ENCODE results near the gene DLGAP1. TPM values are rescaled to one million over a fixed set of nuclear protein-coding genes. Genes with fewer than 3 reads are reported as not detected.
"Not testable (repeated sequence)": the region's sequence is repeated elsewhere in the genome, so short reads cannot be mapped to it uniquely, and the experiment has no call there.

Gene DLGAP1
- total RNA-seq, 1 experiment from 2014 or later: 0.14 TPM

DNA sequence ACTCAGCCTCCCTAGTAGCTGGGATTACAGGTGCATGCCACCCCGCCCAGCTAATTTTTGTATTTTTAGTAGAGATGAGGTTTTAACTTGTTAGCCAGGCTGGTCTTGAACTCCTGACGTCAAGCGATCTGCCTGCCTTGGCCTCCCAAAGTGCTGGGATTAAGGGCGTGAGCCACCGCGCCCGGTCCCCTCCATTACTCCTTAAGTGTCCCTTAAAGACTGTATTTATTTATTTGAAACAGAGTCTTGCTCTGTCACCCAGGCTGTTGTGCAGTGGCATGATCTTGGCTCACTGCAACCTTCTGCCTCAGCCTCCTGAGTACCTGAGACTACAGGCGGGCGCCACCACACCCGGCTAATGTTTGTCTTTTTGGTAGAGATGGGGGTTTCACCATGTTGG is 856.5 kb downstream of the DLGAP1 start:
- in situ Hi-C loops (cut with HindIII; ENCODE audit: low pct_unique_long_range_greater_than_20kb, low sequenced_read_pairs): no loop called here
- no peak for DNase-seq (ENCODE audit: low read depth)

- in situ Hi-C loops (cut with HindIII; ENCODE audit: low pct_unique_long_range_greater_than_20kb, low sequenced_read_pairs): no loop called here
- no peak for DNase-seq (ENCODE audit: low read depth)
These were observed 857.4 kb downstream of the DLGAP1 start for GRCh38 chr18:3597409-3598357.

GRCh38 chr18:3596637-3597384 is 858.3 kb downstream of the DLGAP1 start:
- DNase-seq (ENCODE audit: low read depth): peak; percentile 82
- in situ Hi-C loops (cut with HindIII; ENCODE audit: low pct_unique_long_range_greater_than_20kb, low sequenced_read_pairs): no loop called here

DNA sequence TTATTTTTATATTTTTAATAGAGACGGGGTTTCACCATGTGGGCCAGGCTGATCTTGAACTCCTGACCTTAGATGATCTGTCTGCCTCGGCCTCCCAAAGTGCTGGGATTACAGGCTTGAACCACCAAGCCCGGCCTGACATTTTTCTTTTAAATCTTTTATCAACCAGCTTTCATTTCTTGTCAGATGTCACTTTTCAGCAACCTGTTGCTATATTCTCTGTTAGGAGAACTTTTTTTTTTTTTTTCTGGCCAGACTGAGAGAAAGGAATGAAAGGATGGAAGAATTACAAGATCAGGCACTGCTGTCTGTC is 858.8 kb downstream of the DLGAP1 start:
- in situ Hi-C loops (cut with HindIII; ENCODE audit: low pct_unique_long_range_greater_than_20kb, low sequenced_read_pairs): no loop called here
- no peak for DNase-seq (ENCODE audit: low read depth)

- peak; percentile 96 for DNase-seq (ENCODE audit: low read depth)
- in situ Hi-C loops (cut with HindIII; ENCODE audit: low pct_unique_long_range_greater_than_20kb, low sequenced_read_pairs): no loop called here
These were observed 859.5 kb downstream of the DLGAP1 start for GRCh38 chr18:3595369-3596273.

DNA sequence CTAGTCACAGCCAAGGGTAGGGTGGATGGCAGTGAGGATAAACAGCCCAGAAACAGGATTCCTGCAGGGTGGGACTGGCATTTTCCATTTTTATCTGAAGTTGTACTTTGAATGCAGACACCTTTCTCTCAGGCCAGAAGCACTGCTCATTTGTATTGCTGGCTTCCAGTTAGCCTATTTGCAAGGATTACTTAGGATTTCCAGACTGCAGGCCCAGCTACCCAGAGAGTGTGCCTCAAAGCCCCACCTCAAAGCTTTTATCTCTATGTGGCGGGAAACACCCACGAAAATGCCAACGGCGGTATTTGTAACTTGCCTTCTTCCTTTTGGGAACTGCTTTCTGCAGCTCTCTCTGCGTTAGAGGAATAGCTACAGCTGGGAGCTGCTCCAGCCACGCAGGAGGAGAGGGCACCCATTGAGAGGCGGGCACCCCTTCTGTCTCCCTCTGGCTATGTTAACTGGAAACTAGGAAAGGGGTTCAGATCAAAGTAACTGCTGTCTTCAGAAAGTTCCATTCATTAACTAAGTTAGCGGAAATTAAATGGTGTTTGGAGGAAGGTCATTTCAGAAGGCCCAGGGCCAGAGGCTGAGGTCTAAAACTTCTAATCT is 860.2 kb downstream of the DLGAP1 start:
- DNase-seq (ENCODE audit: low read depth): peak; percentile 49
- in situ Hi-C loops (cut with HindIII; ENCODE audit: low pct_unique_long_range_greater_than_20kb, low sequenced_read_pairs): no loop called here

GRCh38 chr18:3593904-3594759 is 861.0 kb downstream of the DLGAP1 start:
- in situ Hi-C loops (cut with HindIII; ENCODE audit: low pct_unique_long_range_greater_than_20kb, low sequenced_read_pairs): no loop called here
- peak; percentile 98 for DNase-seq (ENCODE audit: low read depth)

GRCh38 chr18:3593381-3593903 is 861.7 kb downstream of the DLGAP1 start:
- in situ Hi-C loops (cut with HindIII; ENCODE audit: low pct_unique_long_range_greater_than_20kb, low sequenced_read_pairs): no loop called here
- peak; percentile 93 for DNase-seq (ENCODE audit: low read depth)

DNA sequence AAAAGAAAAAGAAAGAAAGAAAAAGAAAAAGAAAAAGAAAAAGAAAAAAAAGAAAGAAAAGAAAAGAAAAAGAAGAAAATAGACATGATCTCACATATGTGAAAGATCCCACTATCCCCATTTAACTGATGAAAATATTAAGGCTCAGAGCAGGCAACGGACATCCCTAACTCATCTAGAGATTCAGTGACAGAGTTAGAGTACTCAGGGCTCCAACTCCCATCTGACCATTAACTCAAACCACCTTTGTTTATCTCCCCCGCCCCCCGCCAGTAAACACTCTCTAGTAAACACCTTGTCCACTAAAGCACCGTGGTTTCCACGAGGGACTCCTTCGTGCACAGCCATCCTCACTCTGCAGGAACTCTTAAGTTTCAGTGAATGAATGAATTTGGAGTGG is 862.2 kb downstream of the DLGAP1 start:
- DNase-seq (ENCODE audit: low read depth): no peak
- in situ Hi-C loops (cut with HindIII; ENCODE audit: low pct_unique_long_range_greater_than_20kb, low sequenced_read_pairs): no loop called here

DNA sequence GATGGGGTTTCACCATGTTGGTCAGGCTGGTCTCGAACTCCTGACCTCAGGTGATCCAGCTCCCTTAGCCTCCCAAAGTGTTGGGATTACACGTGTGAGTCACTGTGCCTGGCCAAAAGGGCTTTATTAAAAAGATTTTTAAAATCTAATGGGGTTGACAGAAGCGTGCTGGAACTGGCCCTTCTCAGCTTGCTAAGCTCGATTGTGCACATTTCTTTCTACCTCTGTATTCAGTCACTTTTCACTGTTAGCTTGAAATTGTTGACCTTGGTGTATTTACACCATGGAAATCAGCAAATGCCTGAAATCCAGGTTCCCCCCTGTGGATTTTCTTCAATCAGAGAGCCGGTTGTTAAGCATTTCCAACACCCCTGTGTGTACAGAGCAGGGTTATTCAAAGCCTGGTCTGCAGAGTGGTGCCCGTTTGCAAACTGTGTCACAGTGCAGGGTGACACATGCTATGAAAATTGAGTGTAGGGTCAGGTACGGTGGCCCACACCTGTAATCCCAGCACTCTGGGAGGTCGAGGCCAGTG is 864.9 kb downstream of the DLGAP1 start:
- in situ Hi-C loops (cut with HindIII; ENCODE audit: low pct_unique_long_range_greater_than_20kb, low sequenced_read_pairs): no loop called here
- DNase-seq (ENCODE audit: low read depth): no peak

DNA sequence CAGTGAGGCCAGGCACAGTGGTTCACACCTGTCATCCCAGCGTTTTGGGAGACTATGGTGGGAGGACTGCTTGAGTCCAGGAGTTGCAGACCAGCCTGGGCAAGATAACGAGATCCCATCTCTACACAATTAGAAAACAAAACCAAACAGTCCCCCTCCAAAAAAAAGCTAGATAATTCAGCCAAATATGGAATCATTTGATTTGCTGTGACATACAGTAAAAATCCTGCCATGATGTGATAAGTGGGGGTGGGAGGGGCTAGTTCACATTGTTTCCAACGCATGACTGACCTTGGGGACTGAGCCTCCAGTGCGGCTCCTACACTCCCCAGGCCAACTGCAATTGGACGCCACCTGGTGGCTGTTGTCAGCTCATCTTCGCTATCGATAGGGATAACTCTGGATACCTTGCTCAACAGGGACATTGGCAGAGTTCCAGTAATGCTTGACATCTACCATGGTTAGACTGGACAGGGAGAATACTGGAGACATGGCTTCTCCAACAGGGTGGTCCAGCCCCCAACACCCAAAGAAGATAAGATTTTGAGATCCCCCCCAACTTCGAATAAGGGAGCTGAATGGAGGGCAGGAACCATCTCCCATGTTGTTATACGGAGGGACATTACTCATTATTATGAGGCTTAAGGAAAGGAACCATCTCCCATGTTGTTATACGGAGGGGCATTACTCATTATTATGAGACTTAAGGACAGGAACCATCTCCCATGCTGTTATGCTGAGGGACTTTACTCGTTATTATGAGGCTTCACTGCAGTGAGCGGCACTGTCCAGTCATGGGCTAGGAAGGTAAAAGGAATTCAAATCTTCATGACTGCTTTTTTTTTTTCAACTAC is 869.2 kb downstream of the DLGAP1 start:
- DNase-seq (ENCODE audit: low read depth): peak; percentile 85
- in situ Hi-C loops (cut with HindIII; ENCODE audit: low pct_unique_long_range_greater_than_20kb, low sequenced_read_pairs): no loop called here

GRCh38 chr18:3584897-3585460 is 870.1 kb downstream of the DLGAP1 start:
- in situ Hi-C loops (cut with HindIII; ENCODE audit: low pct_unique_long_range_greater_than_20kb, low sequenced_read_pairs): no loop called here

DNA sequence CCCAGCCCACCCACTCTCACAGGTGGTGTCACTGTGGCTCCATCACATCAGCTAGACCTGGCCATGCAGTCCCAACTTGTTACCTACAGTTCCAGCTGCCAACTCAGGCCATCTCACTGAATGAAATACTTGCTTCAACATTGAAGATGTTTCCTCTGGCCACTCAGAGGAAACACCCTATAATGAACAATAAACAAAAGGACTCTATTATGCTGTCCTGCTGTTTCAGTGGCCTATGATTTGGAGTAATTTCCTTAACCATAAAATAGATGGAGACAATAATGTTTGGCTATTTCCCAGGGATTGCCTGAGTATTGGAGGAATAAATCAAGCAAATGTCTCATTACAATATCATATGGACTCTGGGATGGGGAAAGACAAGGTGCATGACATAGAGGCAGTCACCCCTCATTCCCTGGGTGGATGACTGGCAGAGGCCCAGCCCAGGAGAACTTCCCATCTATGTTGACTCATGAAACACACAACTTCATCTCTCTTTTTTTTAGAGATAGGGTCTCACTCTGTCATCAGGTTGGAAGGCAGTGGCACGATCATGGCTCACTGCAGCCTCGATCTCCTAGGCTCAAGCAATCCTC is 870.7 kb downstream of the DLGAP1 start:
- no peak for DNase-seq (ENCODE audit: low read depth)
- in situ Hi-C loops (cut with HindIII; ENCODE audit: low pct_unique_long_range_greater_than_20kb, low sequenced_read_pairs): no loop called here

More at GRCh38 chr18:3584897-3585460, 870.1 kb downstream of the DLGAP1 start:
- no peak for DNase-seq (ENCODE audit: low read depth)

DNA sequence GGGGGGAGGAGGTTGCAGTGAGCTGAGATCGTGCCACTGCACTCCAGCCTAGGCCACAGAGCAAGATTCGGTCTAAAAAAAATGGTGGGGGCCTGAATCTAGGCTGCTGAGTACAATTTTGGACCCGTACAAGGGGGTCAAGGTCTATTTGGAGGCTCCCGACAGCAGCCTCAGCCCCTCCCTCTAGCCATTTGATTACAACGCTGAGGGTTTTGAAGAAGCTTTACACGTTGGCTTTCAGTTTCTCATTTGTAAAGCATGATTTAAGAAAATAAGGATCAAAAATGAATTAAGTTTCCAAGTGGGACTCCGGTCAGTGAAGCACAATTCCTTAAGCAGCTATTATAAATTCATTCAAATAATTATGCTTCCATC is 871.2 kb downstream of the DLGAP1 start:
- in situ Hi-C loops (cut with HindIII; ENCODE audit: low pct_unique_long_range_greater_than_20kb, low sequenced_read_pairs): no loop called here
- DNase-seq (ENCODE audit: low read depth): no peak

- in situ Hi-C loops (cut with HindIII; ENCODE audit: low pct_unique_long_range_greater_than_20kb, low sequenced_read_pairs); DNase-seq (ENCODE audit: low read depth): not testable (repeated sequence)
These were observed 871.8 kb downstream of the DLGAP1 start for GRCh38 chr18:3583106-3583872.
